HG03196 (cell line): ENCODE results near the gene BRD1.

Experiments
- ATAC-seq: cut with Tn5 transposase; IDR thresholded peaks from one replicate; pipeline ENCODE4 v1.9.1; 2021; ENCODE audit not compliant: unreplicated experiment

Gene BRD1

DNA sequence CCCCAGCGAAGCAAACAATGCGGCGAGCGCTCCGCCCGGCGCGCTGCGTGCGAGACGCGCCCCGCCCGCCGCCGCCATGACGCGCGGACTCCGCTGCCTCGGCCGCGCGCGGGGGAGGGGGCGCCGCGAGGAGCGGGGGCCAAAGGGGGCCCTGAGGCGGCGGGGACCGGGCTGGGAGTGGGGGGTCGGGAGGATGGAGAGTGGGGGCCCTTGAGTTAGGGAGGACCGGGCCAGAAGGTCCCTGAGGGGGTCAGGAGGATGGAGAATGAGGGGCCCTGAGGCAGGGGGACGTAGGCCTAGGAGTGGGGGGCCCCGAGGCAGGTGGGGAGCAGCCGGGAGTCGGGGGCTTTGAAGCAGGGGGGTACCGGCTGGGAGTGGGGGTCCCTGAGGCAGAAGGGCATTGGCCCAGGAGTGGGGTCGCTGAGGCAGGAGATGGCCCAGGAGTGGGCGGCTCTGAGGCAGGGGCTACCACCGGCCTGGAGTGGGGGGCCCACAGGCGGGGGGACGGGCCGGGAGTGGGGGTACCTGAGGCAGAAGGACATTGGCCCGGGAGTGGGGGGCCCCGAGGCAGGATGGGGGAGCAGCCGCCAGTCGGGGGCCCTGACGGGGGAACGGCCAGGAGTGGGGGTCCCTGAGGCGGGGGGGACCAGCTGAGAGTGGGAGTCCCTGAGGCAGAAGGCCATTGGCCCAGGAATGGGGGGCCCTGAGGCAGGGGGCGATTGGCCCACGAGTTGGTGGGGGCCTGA lies at the start of gene BRD1:
Gene BRD1, minus strand, starts transcription at position 21 of the 746 bp plus-strand sequence. CDS start 3,556 bp downstream, outside the sequence.
- ATAC-seq = no peak

DNA sequence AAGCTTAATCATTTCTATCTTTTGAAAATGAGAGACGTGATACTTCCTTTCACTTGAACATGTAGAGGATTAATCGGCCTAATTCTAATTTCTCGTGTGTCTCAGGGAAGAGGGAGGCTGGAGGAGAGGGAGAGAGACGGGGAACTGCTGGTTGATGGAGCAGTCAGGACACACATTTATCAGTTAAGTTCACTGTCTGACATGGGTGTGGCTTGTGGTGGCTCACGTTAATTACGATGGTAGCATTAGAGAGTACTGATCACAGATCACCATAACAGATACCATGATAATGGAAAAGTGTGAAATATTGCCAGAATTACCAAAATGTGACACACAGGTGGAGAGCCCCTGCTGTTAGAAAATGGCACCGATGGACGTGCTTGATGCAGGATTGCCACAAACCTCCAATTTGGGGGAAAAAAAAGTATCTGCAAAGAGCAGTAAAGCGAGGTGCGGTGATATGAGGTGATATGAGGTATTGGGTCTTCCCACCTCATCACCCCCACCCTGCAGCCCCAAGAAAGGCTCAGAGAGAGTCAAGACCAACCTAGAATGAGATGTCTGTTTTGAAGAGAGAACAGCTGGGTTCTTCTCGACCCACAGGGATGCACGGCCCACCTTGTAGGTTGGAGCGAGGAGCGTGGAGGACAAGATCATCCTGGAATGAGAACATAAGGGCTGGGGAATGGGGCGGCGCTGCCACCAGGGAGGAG lies 45.7 kb upstream of the BRD1 start:
- ATAC-seq = no peak

DNA sequence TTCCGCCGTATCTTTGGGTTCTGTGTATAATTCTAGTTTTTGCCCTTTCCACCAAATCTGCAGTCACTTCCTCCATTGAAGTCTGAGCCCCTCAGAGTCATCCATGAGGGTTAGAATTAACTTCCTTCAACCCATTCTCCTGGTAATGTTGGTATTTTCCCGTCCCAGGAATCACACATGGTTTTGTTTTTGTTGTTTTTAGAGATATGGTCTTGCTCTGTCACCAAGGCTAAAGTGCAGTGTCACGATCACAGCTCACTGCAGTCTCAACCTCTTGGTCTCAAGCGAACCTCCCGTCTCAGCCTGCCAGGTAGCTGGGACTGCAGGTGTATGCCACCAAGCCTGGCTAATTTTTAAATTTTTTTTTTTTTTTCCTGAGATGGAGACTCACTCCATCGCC lies 44.7 kb upstream of the BRD1 start:
- ATAC-seq = no peak

DNA sequence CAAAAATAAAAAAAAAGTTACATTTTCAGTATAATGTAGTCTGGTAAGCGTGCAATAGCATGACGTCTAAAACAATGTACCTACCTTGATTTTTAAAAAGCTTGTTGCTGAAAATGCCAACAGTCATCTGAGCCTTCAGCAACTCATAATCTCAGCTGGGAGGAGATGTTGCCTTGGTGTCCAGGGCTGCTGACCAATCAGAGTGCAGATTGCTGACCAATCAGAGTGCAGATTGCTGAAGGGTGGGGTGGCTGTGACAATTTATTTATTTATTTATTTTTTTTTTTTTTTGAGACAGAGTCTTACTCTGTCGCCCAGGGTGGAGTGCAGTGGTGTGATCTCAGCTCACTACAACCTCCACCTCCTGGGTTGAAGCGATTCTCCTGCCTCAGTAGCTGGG lies 43.8 kb upstream of the BRD1 start:
- ATAC-seq = no peak

DNA sequence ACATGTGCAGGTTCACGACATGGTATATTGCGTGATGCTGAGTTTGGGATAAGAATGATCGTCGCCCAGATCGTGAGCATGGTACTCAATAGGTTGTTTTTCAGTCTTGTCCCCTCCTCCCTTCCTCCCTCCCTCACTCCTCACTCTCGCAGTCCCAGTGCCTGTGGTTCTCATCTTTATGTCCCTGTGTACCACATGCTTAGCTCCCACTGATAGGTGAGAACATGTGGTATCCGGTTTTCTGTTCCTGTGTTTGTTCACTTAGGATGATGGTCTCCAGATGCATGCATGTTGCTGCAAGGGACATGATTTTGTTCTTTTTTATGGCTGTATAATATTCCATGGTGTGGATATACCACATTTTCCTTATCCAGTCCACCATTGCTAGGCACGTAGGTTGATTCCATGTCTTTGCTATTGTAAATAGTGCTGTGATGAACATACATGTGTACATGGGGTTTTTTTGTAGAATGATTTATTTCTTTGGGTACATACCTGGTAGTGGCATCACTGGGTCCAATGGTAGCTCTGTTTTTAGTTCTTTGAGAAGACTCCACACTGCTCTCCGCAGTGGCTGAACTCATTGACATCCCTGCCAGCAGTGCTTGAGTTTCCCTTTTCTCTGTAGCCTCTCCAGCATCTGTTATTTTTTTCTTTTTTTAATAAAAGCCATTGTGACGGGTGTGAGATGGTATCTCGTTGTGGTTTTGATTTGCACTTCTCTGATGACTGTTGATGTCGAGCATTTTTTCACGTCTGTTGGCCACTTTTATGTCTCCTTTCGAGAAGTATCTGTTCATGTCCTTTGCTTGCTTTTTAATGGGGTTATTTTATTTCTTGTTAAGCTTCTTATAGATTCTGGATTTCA lies 42.4 kb upstream of the BRD1 start:
- no peak for ATAC-seq

DNA sequence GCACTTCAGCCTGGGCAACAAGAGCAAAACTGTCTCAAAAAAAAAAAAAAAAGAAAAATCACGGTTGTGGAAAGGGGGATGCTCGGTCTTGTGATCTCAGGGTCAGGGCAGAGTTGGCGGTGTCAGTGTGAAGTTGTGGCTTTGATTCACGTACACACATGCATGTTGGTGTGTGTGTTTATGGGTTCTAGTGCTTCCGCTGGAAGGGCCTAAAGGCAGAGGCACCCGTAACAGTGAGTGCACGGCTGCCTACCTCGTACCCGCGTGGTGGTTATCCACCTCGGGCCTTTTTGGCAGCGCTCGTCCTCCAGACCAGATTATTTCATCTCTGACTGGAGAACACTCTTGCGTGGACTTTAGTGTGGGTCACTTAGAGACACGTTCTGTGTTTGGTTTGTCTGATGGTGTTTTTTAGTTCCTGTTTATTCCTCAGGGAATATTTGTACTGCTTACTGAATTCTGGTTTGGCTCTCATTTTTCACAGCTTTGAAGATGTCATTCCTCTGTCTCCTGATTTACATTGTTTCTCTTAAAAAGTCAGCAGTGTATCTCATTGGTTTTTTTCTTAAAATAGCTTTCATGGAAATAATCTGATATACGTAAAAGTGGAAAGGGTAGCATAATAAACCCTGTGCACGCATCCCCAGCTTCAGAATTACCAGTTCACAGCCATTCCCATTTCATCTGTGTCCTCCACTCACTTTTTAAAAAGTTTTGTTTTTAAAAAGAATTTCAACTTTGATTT lies 41.6 kb upstream of the BRD1 start:
- ATAC-seq = no peak

DNA sequence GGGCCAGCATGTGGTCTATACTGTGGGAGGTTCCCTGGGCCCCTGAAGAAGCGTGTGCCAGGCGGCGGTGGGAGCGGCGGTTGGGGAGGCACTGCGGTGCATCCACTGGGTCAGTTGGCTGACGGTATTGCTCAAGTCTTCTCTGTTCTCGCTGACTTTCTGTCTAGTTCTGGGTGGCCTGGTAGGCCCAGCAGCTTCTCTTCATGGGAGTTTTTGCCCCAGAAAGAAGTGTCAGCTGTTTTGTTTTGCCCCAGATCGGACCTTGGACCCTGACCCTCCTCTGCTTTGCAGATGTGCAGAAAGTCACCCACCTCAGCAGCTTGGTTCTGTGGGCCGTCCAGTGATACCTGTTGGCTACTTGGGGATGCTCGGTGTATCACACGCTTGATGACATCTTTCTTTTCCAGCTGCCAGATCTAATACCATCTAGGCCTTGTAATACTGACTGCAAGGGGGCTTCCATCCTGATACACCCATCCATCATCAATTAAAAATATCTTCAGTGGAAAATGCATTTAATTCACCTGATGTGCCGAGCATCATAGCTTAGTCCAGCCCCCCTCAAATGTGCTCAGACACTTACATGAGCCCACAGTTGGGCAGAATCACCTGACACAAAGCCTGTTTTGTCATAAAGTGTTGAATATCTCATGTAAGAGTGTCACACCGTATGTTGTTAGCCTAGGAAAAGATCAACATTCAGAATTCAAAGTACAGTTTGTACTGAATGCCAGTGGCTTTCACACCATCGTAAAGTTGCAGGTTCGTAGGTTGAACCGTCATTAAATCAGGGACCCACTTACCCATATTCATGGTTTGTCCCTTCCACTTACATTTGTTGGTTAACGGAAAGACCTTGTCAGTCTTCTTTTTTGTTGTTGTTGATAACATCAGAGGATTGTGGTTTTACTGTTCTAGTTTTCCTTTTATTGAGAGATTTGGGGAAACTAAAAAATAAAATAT lies 39.9 kb upstream of the BRD1 start:
- ATAC-seq = no peak

DNA sequence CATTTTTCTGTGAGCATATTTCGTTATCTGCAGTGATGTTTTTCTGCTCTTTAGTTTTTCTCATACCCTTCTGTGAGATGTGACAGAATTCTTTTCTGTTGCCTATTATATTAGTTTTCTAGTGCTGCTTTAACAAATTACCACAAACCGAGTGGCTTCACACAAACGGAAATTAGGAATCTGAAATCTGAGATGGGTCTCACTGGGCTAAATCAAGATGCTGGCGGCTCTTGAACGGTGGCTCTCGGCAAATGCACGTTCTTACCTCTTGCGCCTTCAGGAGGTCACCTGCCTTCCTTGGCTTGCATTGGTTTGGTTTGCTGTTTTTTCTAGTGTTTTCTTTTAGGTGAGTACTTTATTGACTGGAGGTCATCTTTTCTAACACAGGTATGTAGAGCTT lies 39.0 kb upstream of the BRD1 start:
- no peak for ATAC-seq

DNA sequence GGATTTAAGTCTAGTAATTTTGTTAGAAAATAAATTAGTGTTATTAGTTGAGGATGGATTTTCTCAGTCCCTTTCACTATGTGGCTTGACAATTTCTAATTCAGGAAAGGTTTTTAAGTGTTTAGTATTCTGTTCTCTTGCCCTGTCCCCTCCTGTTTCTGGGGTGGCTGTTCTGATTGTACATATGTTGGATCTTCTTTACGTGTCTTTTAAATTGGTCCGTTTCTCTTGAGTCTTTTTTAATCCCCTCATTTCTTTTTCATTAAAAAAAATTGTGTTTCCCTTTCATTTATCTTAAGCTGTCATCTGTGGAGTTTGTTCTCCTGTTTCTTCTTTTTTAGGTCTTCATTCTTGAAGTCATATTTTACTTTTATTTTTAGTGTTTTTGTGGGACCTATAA lies 38.5 kb upstream of the BRD1 start:
- no peak for ATAC-seq

DNA sequence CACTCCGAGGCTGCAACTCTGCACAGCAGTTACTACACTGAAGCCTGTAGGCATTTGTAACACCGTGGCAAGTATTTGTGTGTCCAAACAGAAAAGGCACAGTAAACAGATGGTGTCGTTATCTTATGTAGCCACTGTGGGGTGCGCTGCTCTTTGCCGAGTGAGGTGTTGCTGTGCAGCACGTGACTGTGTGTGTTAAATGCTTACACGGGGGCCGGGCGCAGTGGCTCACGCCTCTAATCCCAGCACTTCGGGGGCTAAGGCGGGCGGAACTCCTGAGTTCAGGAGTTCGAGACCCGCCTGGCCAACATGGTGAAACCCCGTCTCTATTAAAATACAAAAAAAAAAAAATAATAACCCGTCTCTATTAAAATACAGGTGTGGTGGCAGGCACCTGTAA lies 37.5 kb upstream of the BRD1 start:
- no peak for ATAC-seq

DNA sequence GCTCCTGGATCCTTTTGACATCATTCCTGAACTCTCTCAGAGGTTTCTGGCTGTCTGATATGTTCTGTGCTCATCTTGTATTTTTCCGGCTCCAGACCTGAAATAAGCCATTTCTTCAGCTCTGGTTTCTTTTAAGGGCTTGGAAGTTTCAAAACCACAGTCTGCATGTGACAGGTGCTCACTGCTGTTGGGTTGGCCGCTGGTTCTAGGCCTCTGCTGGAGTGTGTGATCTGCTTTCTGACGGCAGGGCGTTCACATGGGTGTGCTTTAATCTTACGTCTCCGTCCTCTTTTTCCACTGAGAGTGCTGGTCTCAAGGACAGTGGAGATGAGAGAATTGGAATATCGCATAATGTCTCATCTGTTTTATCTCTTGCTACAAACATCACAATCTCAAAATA lies 36.3 kb upstream of the BRD1 start:
- no peak for ATAC-seq

DNA sequence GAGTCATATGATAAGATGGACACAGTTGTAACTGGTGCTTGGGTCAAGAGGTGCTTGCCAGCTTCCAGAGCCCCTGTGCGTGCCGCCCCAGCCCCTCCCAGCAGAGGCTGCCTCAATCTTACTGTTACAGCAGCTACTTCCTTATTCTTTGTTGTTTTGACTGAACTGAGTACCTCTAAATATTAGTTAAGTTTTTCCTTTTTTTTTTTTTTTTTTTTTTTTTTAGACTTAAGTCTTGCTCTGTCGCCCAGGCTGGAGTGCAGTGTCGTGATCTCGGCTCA lies 34.8 kb upstream of the BRD1 start:
- no peak for ATAC-seq

DNA sequence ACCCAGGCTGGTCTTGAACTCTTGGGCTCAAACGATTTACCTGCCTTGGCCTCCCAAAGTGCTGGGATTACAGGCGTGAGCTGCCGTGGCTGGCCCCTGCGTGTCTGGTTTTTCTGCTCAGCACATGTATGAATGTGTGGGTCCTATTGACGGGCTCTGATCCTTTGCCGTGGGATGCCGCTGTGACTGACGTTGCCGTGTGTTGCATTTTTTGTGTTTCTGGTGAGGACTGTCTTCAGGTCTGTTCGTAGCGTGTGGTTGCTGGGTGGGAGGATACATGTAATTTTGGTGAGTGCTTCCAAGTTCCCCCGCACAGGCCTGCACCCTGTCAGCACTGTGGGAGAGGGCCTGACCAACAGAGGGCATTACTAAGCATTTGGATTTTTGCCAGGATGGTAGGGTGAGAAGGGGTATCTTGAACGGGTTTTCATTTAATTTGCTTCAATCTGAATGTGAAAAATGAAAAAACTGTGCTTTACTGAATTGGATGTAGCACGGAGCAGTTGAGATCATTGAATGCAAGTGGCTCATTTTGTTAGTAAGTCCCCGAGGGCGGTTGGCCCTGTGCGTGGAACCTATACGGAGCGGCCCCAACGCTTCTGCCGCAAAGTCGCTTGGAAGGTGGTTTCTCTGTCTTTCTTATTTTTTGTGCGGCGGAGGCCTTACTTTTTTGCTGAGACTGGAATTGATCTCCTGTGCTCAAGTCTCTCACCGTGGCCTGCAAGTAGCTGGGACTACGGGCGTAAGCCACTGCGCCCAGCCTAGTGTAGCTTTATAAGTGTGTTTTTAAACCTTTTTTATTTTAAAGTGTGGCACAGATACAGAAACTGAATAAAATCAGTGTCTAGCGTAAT lies 34.2 kb upstream of the BRD1 start:
- ATAC-seq = no peak

DNA sequence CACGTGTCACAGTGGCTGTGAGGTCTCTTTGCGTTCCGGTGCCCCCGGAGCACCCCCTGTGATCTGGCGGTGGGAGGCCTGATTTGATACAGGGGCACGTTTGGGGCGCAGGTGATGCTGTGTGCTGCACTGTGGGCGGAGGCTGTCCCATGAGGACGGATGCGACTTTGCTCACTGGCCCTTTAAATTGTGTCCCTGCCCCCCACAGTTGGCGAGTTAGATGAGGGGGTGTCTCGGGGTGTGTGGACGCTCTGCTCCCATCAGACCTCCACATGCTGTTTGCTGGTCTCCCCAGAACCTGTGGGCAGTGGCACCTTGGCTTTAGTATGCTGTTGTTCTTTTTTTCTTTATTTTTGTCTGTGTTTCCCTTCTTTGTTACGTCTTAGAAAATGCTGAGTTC lies 31.2 kb upstream of the BRD1 start:
- no peak for ATAC-seq

DNA sequence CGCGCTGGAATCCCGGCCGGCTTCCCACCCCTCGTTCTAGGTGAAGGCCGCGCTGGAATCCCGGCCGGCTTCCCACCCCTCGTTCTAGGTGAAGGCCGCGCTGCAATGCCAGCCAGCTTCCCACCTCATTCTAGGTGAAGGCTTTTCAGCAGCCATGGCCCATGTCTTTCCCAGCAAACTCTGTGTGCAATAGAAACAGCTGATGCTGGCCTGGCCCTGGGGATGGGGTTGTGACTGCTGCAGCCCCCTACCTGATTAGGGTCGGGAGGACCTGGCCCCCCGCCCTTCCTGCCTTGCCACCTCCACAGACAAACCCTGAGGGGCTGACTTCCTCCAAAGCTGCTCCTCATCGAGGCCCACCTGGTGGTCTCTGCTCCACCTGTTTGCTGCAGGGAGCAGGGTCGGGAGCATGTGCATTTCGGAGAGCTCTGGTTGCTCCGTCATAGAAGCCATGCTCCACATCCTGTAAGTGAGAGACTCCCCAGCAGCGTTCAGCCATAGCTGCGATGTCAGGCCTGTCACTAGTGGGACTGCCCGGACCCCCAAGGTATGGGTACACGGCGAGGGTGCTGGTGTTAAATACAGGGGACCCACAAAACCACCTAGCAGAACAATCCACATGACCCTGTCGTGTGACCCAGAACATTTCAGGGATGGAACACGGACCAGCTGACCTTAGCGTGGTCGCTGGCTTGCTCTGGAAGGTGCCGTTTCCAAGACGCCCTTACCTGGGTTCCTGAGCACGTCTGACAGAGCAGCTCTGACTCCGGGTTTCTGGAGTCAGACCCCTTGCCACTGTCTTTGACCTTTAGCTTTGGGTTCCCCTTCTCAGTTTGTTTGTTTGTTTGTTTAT lies 29.3 kb upstream of the BRD1 start:
- ATAC-seq = no peak

DNA sequence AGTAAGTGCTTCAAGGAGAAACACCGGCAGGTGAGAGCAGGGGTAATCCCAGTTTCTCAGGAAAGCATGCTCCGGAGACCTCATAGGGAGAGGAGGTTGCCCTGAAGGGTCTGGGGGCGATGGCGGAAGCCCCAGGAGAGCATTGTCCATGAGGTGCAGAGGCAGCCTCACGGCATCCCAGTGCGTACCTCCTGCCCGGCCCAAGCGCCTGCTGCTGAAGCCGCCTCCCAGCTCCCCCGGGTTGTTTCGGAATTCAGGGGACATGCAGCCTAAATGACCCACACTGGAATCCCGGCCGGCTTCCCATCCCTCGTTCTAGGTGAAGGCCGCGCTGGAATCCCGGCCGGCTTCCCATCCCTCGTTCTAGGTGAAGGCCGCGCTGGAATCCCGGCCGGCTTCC lies 28.7 kb upstream of the BRD1 start:
- no peak for ATAC-seq

DNA sequence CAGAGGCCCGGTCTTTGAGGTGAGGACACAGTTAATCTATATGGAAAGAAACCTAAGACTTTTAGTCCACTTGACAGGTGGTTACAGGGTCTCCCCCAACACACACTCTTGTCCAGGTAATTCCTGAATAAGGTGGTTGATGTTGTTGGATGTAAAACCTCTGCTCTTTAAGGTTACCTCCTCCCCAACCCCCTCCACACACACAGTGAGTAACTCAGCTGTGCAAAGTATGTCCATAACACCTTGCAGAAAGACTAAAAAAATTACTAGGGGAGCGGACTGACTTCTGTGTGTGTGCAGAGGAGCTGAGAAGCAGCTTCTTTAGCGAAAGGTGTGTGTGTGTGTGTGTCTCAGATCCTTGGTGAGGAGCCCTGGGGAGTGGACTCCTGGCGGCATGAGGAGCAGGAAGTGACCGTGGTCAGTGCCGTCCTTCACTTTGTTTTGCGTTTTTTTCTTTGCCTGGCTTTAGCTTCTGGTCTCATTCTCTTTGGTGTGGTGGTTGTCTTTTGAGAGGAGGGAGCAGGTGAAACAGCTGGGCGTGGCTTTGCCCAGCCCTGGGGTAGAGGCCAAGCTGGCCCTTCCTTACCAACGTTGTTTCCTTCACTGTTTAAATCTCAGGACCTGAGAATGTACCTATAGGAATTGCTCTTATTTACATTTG lies 27.7 kb upstream of the BRD1 start:
- ATAC-seq = no peak
